ENCODE results near the gene SMC1B. TPM values are rescaled to one million over a fixed set of nuclear protein-coding genes. Genes with fewer than 3 reads are reported as not detected.

The SMC1B gene
- total RNA-seq, 1 donor from 2014 or later = 0.06 TPM

DNA sequence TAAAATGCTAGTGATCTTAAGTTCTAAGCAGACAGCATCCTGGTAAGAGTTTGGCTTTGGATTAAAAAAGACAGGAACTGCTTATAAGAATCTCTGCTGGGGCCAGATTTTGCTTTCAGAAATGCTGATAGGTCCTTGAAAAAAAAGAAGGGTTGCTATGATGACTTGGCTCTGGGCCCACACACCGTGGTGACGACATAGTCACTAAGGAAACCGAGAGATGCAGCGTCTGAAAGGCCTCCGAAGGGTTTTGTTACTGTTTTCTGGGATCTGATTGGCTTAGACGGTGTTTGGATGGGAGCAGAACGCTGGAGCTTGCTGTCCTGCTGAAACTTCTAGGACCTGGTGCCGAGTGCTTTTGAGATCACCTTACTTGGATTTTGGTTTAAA, 95.2 kb downstream of the SMC1B start:
- peaks cover 35% of the 10 kb centered on the region for H3K4me1 Mint-ChIP-seq
- H3K9ac ChIP-seq = no peak overlapping the region
- no peaks in the 10 kb centered on the region for H3K9me3 Mint-ChIP-seq
- TF ChIP-seq, protein P1, sequence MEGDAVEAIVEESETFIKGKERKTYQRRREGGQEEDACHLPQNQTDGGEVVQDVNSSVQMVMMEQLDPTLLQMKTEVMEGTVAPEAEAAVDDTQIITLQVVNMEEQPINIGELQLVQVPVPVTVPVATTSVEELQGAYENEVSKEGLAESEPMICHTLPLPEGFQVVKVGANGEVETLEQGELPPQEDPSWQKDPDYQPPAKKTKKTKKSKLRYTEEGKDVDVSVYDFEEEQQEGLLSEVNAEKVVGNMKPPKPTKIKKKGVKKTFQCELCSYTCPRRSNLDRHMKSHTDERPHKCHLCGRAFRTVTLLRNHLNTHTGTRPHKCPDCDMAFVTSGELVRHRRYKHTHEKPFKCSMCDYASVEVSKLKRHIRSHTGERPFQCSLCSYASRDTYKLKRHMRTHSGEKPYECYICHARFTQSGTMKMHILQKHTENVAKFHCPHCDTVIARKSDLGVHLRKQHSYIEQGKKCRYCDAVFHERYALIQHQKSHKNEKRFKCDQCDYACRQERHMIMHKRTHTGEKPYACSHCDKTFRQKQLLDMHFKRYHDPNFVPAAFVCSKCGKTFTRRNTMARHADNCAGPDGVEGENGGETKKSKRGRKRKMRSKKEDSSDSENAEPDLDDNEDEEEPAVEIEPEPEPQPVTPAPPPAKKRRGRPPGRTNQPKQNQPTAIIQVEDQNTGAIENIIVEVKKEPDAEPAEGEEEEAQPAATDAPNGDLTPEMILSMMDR (IDR thresholded peaks at IDR 0.05) = no peak
- no peak for TF ChIP-seq EZH2 (IDR thresholded peaks at IDR 0.05)
- no peak for TF ChIP-seq EZH2phosphoT487 (IDR thresholded peaks at IDR 0.05)
- no peak overlapping the region for H2AFZ ChIP-seq (replicated peaks)
- H3K4me1 ChIP-seq = peaks cover 24% of the 10 kb centered on the region
- H3K27me3 Mint-ChIP-seq (ENCODE audit: insufficient read depth, low read depth) = no peaks in the 10 kb centered on the region
- H3F3A ChIP-seq (ENCODE audit: low read depth) = peaks cover 8% of the 10 kb centered on the region
- H3K9me3 ChIP-seq (ENCODE audit: low read depth) = no peaks in the 10 kb centered on the region
- peak overlapping the region; percentile 24 for H3K4me3 Mint-ChIP-seq
- no peak overlapping the region for H3K4me2 ChIP-seq
- H3K36me3 ChIP-seq = no peaks in the 10 kb centered on the region
- peak overlapping the region; percentile 13 for H3K27ac Mint-ChIP-seq
- peak; percentile 75 for DNase-seq (ENCODE audit: low spot score)
- no peaks in the 10 kb centered on the region for H3K27me3 ChIP-seq
- no peak overlapping the region for H3K27ac ChIP-seq
- peaks cover 63% of the 10 kb centered on the region for H3K79me2 ChIP-seq (ENCODE audit: low read depth)
- H4K20me1 ChIP-seq (ENCODE audit: low read depth) = peaks cover 39% of the 10 kb centered on the region
- H3K36me3 Mint-ChIP-seq = no peaks in the 10 kb centered on the region
- no peak overlapping the region for H3K4me3 ChIP-seq

DNA sequence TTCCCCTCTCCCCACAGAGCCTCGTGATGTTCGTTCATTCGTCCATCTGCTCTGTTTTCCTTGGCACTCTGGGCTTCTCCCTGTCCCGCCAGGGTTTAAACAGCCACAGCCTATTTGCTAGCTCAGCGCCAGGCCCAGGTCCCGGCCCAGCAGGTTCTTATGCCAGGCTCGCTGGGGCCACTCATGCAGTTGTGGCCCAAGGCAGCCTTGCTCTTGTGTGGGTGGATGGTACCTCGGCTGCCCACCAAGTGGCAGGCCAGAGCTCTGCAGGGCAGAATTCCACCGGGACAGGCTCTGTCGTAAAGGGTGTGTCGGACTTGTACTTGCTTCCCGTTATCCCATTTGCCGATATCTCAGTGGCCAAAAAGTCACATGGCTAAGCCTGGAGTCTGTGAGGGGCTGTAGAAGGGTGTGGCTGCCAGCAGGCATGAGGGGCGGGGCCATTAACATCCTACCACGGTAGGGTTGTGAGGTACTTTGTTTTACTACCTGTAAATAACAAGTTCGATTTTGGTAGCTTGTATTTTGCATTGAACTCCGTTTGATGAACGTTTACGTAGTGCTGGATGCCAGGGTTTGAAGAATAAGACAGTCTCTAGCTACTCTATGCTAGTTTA, 95.7 kb downstream of the SMC1B start:
- H3K27ac Mint-ChIP-seq = peak overlapping the region; percentile 13
- H4K20me1 ChIP-seq (ENCODE audit: low read depth) = peaks cover 39% of the 10 kb centered on the region
- H3K36me3 ChIP-seq = no peaks in the 10 kb centered on the region
- H3K4me3 ChIP-seq = no peak overlapping the region
- peaks cover 29% of the 10 kb centered on the region for H3K4me1 ChIP-seq
- no peaks in the 10 kb centered on the region for H3K9me3 ChIP-seq (ENCODE audit: low read depth)
- no peak overlapping the region for H2AFZ ChIP-seq (replicated peaks)
- no peak overlapping the region for H3K4me2 ChIP-seq
- H3K9ac ChIP-seq = no peak overlapping the region
- DNase-seq (ENCODE audit: low spot score) = peak; percentile 30
- TF ChIP-seq, protein P1 (IDR thresholded peaks at IDR 0.05) = peak; percentile 39
- TF ChIP-seq EZH2 (IDR thresholded peaks at IDR 0.05) = no peak
- H3K27me3 Mint-ChIP-seq (ENCODE audit: insufficient read depth, low read depth) = no peaks in the 10 kb centered on the region
- no peaks in the 10 kb centered on the region for H3K27me3 ChIP-seq
- no peak overlapping the region for H3K4me3 Mint-ChIP-seq
- H3K9me3 Mint-ChIP-seq = no peaks in the 10 kb centered on the region
- H3K4me1 Mint-ChIP-seq = peaks cover 38% of the 10 kb centered on the region
- no peak overlapping the region for H3K27ac ChIP-seq
- H3K79me2 ChIP-seq (ENCODE audit: low read depth) = peaks cover 63% of the 10 kb centered on the region
- peaks cover 8% of the 10 kb centered on the region for H3F3A ChIP-seq (ENCODE audit: low read depth)
- no peaks in the 10 kb centered on the region for H3K36me3 Mint-ChIP-seq

- H3K36me3 Mint-ChIP-seq = no peaks in the 10 kb centered on the region
- H3K4me1 ChIP-seq = peaks cover 30% of the 10 kb centered on the region
These were observed 96.4 kb downstream of the SMC1B start for GRCh38 chr22:45316796-45317526.

More at GRCh38 chr22:45316796-45317526, 96.4 kb downstream of the SMC1B start:
- Mint-ChIP-seq H3K9me3 (no peaks in the 10 kb centered on the region), H3K4me1 (peaks cover 39% of the 10 kb centered on the region), H3K27me3 (ENCODE audit: insufficient read depth, low read depth) (no peaks in the 10 kb centered on the region), H3K27ac (no peak overlapping the region), H3K4me3 (no peak overlapping the region)
- no peak overlapping the region for H3K9ac ChIP-seq
- H3K4me2 ChIP-seq = no peak overlapping the region
- DNase-seq (ENCODE audit: low spot score) = no peak
- H3K27ac ChIP-seq = no peak overlapping the region
- H3K36me3 ChIP-seq = no peaks in the 10 kb centered on the region
- no peak overlapping the region for H2AFZ ChIP-seq (replicated peaks)
- H3K79me2 ChIP-seq (ENCODE audit: low read depth) = peaks cover 70% of the 10 kb centered on the region
- peaks cover 46% of the 10 kb centered on the region for H4K20me1 ChIP-seq (ENCODE audit: low read depth)
- no peaks in the 10 kb centered on the region for H3K27me3 ChIP-seq
- TF ChIP-seq EZH2phosphoT487 (IDR thresholded peaks at IDR 0.05) (no peak), EZH2 (IDR thresholded peaks at IDR 0.05) (no peak)
- TF ChIP-seq, protein P1 (IDR thresholded peaks at IDR 0.05) = no peak
- H3F3A ChIP-seq (ENCODE audit: low read depth) = peaks cover 8% of the 10 kb centered on the region
- H3K9me3 ChIP-seq (ENCODE audit: low read depth) = no peaks in the 10 kb centered on the region
- H3K4me3 ChIP-seq = no peak overlapping the region

All from neural progenitor cell (in vitro differentiated cells).